IMR-90 (cell line): Measurements from ENCODE around the gene METTL4. TPM values are rescaled to one million over a fixed set of nuclear protein-coding genes. Genes with fewer than 3 reads are reported as not detected.
A peak's percentile ranks its signal among the peaks of the same experiment; 100 is the strongest.

Source experiments
- ATAC-seq: fragments of 200-7000 bp; cut with Tn5 transposase; 2 replicates; pipeline ENCODE4 v1.9.1; 2020; ENCODE audit warnings: low read depth, mild to moderate bottlenecking, moderate library complexity
- BruUV-seq: library from RNA; stranded (reverse); fragments of 400-500 nt; replicated peaks from 2 replicates; lab custom pipeline; 2021; lab: Mats Ljungman, UMichigan
- CTCF ChIA-PET: fragments of 300-600 bp; formaldehyde crosslinking; extraction: SDS; loops from one replicate; lab custom pipeline; 2021; ENCODE audit warnings: antibody characterized with exemption; lab: Yijun Ruan, JAX
- POLR2A ChIA-PET: fragments of 300-600 bp; sonication (Branson Sonifier 250); formaldehyde crosslinking; loops from one replicate; lab custom pipeline; 2022; ENCODE audit warnings: antibody characterized with exemption; ENCODE audit not compliant: unreplicated experiment; lab: Charles Lee
- DNase-seq: peaks from one replicate; pipeline ENCODE4 v3.0.0; 2013
- H2AFZ ChIP-seq: replicated peaks from 2 replicates; pipeline ENCODE3; 2013; ENCODE audit warnings: low read length, mild to moderate bottlenecking; ENCODE audit not compliant: poor library complexity
- H2AK5ac ChIP-seq: 2 replicates; pipeline ENCODE4 v1.6.1; 2013; ENCODE audit warnings: low read depth, low read length, inconsistent platforms
- H2AK9ac ChIP-seq: replicated peaks from 2 replicates; pipeline ENCODE3; 2013; ENCODE audit warnings: mild to moderate bottlenecking, low read depth, low read length, moderate library complexity; ENCODE audit not compliant: poor library complexity
- H2BK120ac ChIP-seq: 2 replicates; pipeline ENCODE4 v1.6.1; 2013; ENCODE audit warnings: low read depth, low read length, inconsistent platforms
- H2BK15ac ChIP-seq: 3 replicates; pipeline ENCODE4 v1.6.1; 2013; ENCODE audit warnings: low read depth, low read length, inconsistent platforms
- H2BK20ac ChIP-seq: 2 replicates; pipeline ENCODE4 v1.6.1; 2013; ENCODE audit warnings: low read depth, mild to moderate bottlenecking, inconsistent platforms, low read length, moderate library complexity
- H2BK5ac ChIP-seq: 2 replicates; pipeline ENCODE4 v1.6.1; 2013; ENCODE audit warnings: mild to moderate bottlenecking, low read depth, low read length, inconsistent platforms; ENCODE audit not compliant: poor library complexity, severe bottlenecking
- H3K14ac ChIP-seq: replicated peaks from 2 replicates; pipeline ENCODE4 v1.6.1; 2013; ENCODE audit warnings: low read depth, low read length, inconsistent platforms
- H3K18ac ChIP-seq: 2 replicates; pipeline ENCODE4 v1.6.1; 2013; ENCODE audit warnings: low read depth, low read length, control low read depth
- H3K23ac ChIP-seq: 2 replicates; pipeline ENCODE4 v1.6.1; 2013; ENCODE audit warnings: low read depth, low read length, inconsistent platforms
- H3K27ac ChIP-seq: 2 replicates; pipeline ENCODE4 v1.5.1; 2013; ENCODE audit warnings: mild to moderate bottlenecking, control low read depth, low read length; ENCODE audit not compliant: insufficient read depth
- H3K27me3 ChIP-seq: 2 replicates; pipeline ENCODE4 v1.6.1; 2013; ENCODE audit warnings: low read length; ENCODE audit not compliant: control insufficient read depth, insufficient read depth
- H3K36me3 ChIP-seq: 2 replicates; pipeline ENCODE4 v1.6.1; 2013; ENCODE audit warnings: low read length, mixed read lengths; ENCODE audit not compliant: control insufficient read depth, insufficient read depth
- H3K4ac ChIP-seq: 2 replicates; pipeline ENCODE4 v1.6.1; 2013; ENCODE audit warnings: low read depth, low read length, inconsistent platforms
- H3K4me1 ChIP-seq: 2 replicates; pipeline ENCODE4 v1.6.1; 2013; ENCODE audit warnings: low read length, mixed read lengths; ENCODE audit not compliant: control insufficient read depth, insufficient read depth
- H3K4me2 ChIP-seq: 2 replicates; pipeline ENCODE4 v1.6.1; 2013; ENCODE audit warnings: low read depth, mild to moderate bottlenecking, control low read depth, low read length, moderate library complexity
- H3K4me3 ChIP-seq: 2 replicates; pipeline ENCODE4 v1.5.1; 2013; ENCODE audit warnings: low read depth, mild to moderate bottlenecking, control low read depth, low read length, moderate library complexity; ENCODE audit not compliant: insufficient read depth
- H3K56ac ChIP-seq: 2 replicates; pipeline ENCODE4 v1.6.1; 2013; ENCODE audit warnings: low read length, inconsistent platforms; ENCODE audit not compliant: insufficient read depth; ENCODE audit errors: extremely low read depth
- H3K79me1 ChIP-seq, 2 experiments: 2 replicates each; pipeline ENCODE4 v1.6.1; 2013; ENCODE audit warnings: low read length in 2 of 2, inconsistent platforms in 1 of 2, low read depth in 1 of 2
- H3K9ac ChIP-seq: 2 replicates; pipeline ENCODE4 v1.6.1; 2013; ENCODE audit warnings: low read depth, low read length, control low read depth
- H3K9me1 ChIP-seq: 2 replicates; pipeline ENCODE4 v1.6.1; 2013; ENCODE audit warnings: low read length, inconsistent platforms; ENCODE audit not compliant: insufficient read depth
- H3K9me3 ChIP-seq: 2 replicates; pipeline ENCODE4 v1.6.1; 2013; ENCODE audit warnings: low read length; ENCODE audit not compliant: control insufficient read depth, insufficient read depth
- H4K20me1 ChIP-seq: 2 replicates; pipeline ENCODE4 v1.6.1; 2013; ENCODE audit warnings: low read length, inconsistent platforms; ENCODE audit not compliant: insufficient read depth
- H4K5ac ChIP-seq: 2 replicates; pipeline ENCODE4 v1.6.1; 2013; ENCODE audit warnings: mild to moderate bottlenecking, low read depth, low read length, control low read depth
- H4K8ac ChIP-seq, 2 experiments: 2 replicates each; pipeline ENCODE4 v1.6.1; 2013; ENCODE audit warnings: low read depth in 2 of 2, low read length in 2 of 2, control low read depth in 1 of 2, inconsistent platforms in 1 of 2
- H4K91ac ChIP-seq: 2 replicates; pipeline ENCODE4 v1.6.1; 2013; ENCODE audit warnings: low read depth, low read length, inconsistent platforms; ENCODE audit not compliant: insufficient read depth
- POLR2A ChIP-seq: IDR thresholded peaks from 2 replicates; pipeline ENCODE4 v1.6.1; 2012; ENCODE audit warnings: mild to moderate bottlenecking, low read depth, low read length
- RCOR1 ChIP-seq: IDR thresholded peaks from 2 replicates; pipeline ENCODE4 v1.6.1; 2012; ENCODE audit warnings: mild to moderate bottlenecking, low read length, improper control_type of control experiment; ENCODE audit not compliant: insufficient replicate concordance
- WGBS, 2 experiments: methylation state at CpG; one replicate each; pipeline versions ENCODE4 v1.1.5 to v1.1.7; 2013; ENCODE audit warnings: missing lambda C conversion rate in 2 of 2; ENCODE audit not compliant: insufficient read length in 1 of 2; ENCODE audit errors: extremely low coverage in 2 of 2; 5-methylcytosine and 5-hydroxymethylcytosine counted together
- dilution Hi-C: fragments of 300-500 bp; cut with HindIII; formaldehyde crosslinking; loops from one replicate; pipeline ENCODE4 v1.14.3; 2018; ENCODE audit warnings: low sequenced_read_pairs; ENCODE audit not compliant: unreplicated experiment
- in situ Hi-C: fragments of 300-500 bp; cut with MboI; formaldehyde crosslinking; loops from 3 replicates; pipeline ENCODE4 v1.14.3; 2019; ENCODE audit warnings: low sequenced_read_pairs, inconsistent platforms, mixed read lengths
- intact Hi-C: fragments of 100-400 bp; cut with micrococcal nuclease; formaldehyde crosslinking; loops from 2 replicates; pipeline ENCODE4 v1.10.0; 2022
- polyA plus RNA-seq, 3 experiments: library from polyadenylated mRNA; depleted of rRNA; stranded (reverse); fragments of >200 nt; gene quantifications; 2 replicates each; pipeline ENCODE4 v1.2.3, GENCODE V29; 2012; ENCODE audit warnings: low replicate concordance in 1 of 3
- total RNA-seq: library from RNA; depleted of rRNA; stranded (reverse); fragments of >200 nt; gene quantifications from 2 replicates; pipeline ENCODE4 v1.2.3, GENCODE V29; 2012
- TF ChIP-seq, protein P1 (sequence below): fragments of 150-350 bp; IDR thresholded peaks from 2 replicates; pipeline ENCODE4 v1.6.1; 2016; ENCODE audit warnings: low read depth, mild to moderate bottlenecking, low read length, moderate library complexity, borderline replicate concordance

Gene METTL4
- total and polyA plus RNA-seq, 2 of the 4 experiments (the other 2 are of a cell fraction), result 4.9 to 5.4 TPM

DNA sequence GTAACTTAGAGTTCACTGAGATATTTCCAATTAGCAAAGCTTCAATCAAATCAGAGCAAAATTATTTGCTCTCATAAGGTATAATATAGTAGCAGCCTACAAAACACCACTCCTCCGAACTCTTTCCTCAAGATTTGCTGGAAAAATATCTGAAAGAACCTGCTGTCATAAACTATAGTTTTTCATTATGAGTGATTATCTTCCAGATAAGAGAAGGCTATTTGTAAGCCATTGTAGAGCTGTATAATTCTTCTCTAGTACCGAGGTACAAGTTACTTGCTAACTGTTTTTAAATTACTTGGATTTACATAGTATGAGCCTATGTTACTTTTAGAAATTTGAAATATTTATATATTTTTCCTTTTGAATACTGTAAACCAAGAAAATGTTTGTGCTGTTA, 2.1 kb upstream of the METTL4 start:
- Histone ChIP-seq H3K4me1 (peaks cover 5% of the 10 kb centered on the region), H3K9me3 (no peaks in the 10 kb centered on the region), H3K18ac (no peak overlapping the region), H3K4me3 (no peak overlapping the region; the same call in 1 of the 2 replicates), H4K8ac (no peak overlapping the region; a peak in 2 of 4 replicates), H2AK9ac (no peak overlapping the region), H3K27me3 (no peaks in the 10 kb centered on the region), H2AK5ac (no peak overlapping the region), H3K56ac (no peak overlapping the region), H4K5ac (no peak overlapping the region), H3K4me2 (peak overlapping the region; percentile 99), H3K9me1 (0 out of 2 replicates have a peak, but pooled peaks cover 9% of the 10 kb centered on the region), H4K20me1 (no peaks in the 10 kb centered on the region), H3K79me1 (peaks cover 37 to 46% of the 10 kb centered on the region in 2 experiments), H3K9ac (no peak overlapping the region), H2AFZ (no peak overlapping the region), H2BK120ac (no peak overlapping the region), H2BK15ac (no peak overlapping the region), H3K23ac (no peak overlapping the region), H3K4ac (no peak overlapping the region), H2BK5ac (no peak overlapping the region), H3K14ac (no peak overlapping the region), H3K36me3 (no peaks in the 10 kb centered on the region), H4K91ac (no peak overlapping the region), H3K27ac (no peak overlapping the region; the same call in 1 of the 2 replicates), H2BK20ac (no peak overlapping the region)
- ATAC-seq (no peak), DNase-seq (no peak)
- TF ChIP-seq POLR2A, result no peak
- TF ChIP-seq, protein P1, sequence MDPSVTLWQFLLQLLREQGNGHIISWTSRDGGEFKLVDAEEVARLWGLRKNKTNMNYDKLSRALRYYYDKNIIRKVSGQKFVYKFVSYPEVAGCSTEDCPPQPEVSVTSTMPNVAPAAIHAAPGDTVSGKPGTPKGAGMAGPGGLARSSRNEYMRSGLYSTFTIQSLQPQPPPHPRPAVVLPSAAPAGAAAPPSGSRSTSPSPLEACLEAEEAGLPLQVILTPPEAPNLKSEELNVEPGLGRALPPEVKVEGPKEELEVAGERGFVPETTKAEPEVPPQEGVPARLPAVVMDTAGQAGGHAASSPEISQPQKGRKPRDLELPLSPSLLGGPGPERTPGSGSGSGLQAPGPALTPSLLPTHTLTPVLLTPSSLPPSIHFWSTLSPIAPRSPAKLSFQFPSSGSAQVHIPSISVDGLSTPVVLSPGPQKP, result no peak
- no peak for TF ChIP-seq RCOR1
- intact Hi-C loops (loop anchor here (2.0 kb wide), 1 partner anchor 81 kb away; the partner anchor contains the start of gene SMCHD1), dilution Hi-C loops (no loop called here), in situ Hi-C loops (loop anchor here (25.0 kb wide), 1 partner anchor 1711 kb away; no protein-coding TSS in a partner anchor)
- no TSS peak for BruUV-seq
- ChIA-PET POLR2A (no interaction called here), CTCF (interaction anchor here (1.3 to 1.4 kb wide), 2 partner anchors 82 to 673 kb away, joined by 3 read pairs; partner anchors contain the start of gene SMCHD1)
- no CpG with 5 or more reads among the region's 2 CpGs for WGBS, 2 experiments
